ENCODE measurements around the gene ANOS1. TPM values are rescaled to one million over a fixed set of nuclear protein-coding genes. Genes with fewer than 3 reads are reported as not detected.

ANOS1 gene
- total RNA-seq, 1 donor from 2014 or later, result 4.3 TPM

- peak; percentile 82 for TF ChIP-seq CTCF (IDR thresholded peaks at IDR 0.05; ENCODE audit: unreplicated experiment)
- Mint-ChIP-seq H3K36me3 (no peaks in the 10 kb centered on the region), H3K4me3 (no peak overlapping the region), H3K27ac (no peak overlapping the region), H3K27me3 (ENCODE audit: low read depth) (peaks cover 47% of the 10 kb centered on the region), H3K9me3 (no peaks in the 10 kb centered on the region), H3K4me1 (no peaks in the 10 kb centered on the region)
- DNase-seq (ENCODE audit: low spot score in 2 of 2, unreplicated experiment in 2 of 2), result peak in 1 of 2 experiments; percentile 71
Observed at GRCh38 chrX:8738588-8739189, 6.8 kb upstream of the ANOS1 start.

GRCh38 chrX:8737883-8738282 is 5.9 kb upstream of the ANOS1 start:
- peaks cover 55% of the 10 kb centered on the region for H3K27me3 Mint-ChIP-seq (ENCODE audit: low read depth)
- no peak overlapping the region for H3K27ac Mint-ChIP-seq
- no peak for TF ChIP-seq CTCF (IDR thresholded peaks at IDR 0.05; ENCODE audit: unreplicated experiment)
- DNase-seq (ENCODE audit: low spot score in 2 of 2, unreplicated experiment in 2 of 2), result no peak
- peaks cover 1% of the 10 kb centered on the region for H3K4me1 Mint-ChIP-seq
- no peak overlapping the region for H3K4me3 Mint-ChIP-seq
- H3K36me3 Mint-ChIP-seq, result no peaks in the 10 kb centered on the region
- no peaks in the 10 kb centered on the region for H3K9me3 Mint-ChIP-seq

GRCh38 chrX:8730812-8731558 is 952 bp downstream of the ANOS1 start:
- Mint-ChIP-seq H3K36me3 (no peaks in the 10 kb centered on the region), H3K4me1 (peaks cover 15% of the 10 kb centered on the region), H3K27ac (no peak overlapping the region), H3K9me3 (no peaks in the 10 kb centered on the region), H3K27me3 (ENCODE audit: low read depth) (peaks cover 85% of the 10 kb centered on the region), H3K4me3 (peak overlapping the region; percentile 72)
- TF ChIP-seq CTCF (IDR thresholded peaks at IDR 0.05; ENCODE audit: unreplicated experiment), result no peak
- DNase-seq (ENCODE audit: low spot score in 2 of 2, unreplicated experiment in 2 of 2), result peak in 1 of 2 experiments; percentile 44

- Mint-ChIP-seq H3K36me3 (no peaks in the 10 kb centered on the region), H3K4me3 (peak overlapping the region; percentile 72), H3K27ac (no peak overlapping the region), H3K27me3 (ENCODE audit: low read depth) (peaks cover 86% of the 10 kb centered on the region), H3K9me3 (no peaks in the 10 kb centered on the region), H3K4me1 (peaks cover 15% of the 10 kb centered on the region)
- TF ChIP-seq CTCF (IDR thresholded peaks at IDR 0.05; ENCODE audit: unreplicated experiment), result no peak
- no peak for DNase-seq (ENCODE audit: low spot score in 2 of 2, unreplicated experiment in 2 of 2)
Observed at GRCh38 chrX:8729811-8730210, 2.1 kb downstream of the ANOS1 start.

- no peak overlapping the region for H3K4me3 Mint-ChIP-seq
- DNase-seq (ENCODE audit: low spot score in 2 of 2, unreplicated experiment in 2 of 2), result no peak
- TF ChIP-seq CTCF (IDR thresholded peaks at IDR 0.05; ENCODE audit: unreplicated experiment), result no peak
- peaks cover 87% of the 10 kb centered on the region for H3K27me3 Mint-ChIP-seq (ENCODE audit: low read depth)
- H3K4me1 Mint-ChIP-seq, result peaks cover 15% of the 10 kb centered on the region
- H3K27ac Mint-ChIP-seq, result no peak overlapping the region
- no peaks in the 10 kb centered on the region for H3K36me3 Mint-ChIP-seq
- no peaks in the 10 kb centered on the region for H3K9me3 Mint-ChIP-seq
Observed at GRCh38 chrX:8728932-8729535, 2.9 kb downstream of the ANOS1 start.
